Mesothelial cell of epicardium (in vitro differentiated cells): ENCODE results near the gene SH3PXD2B. TPM values are rescaled to one million over a fixed set of nuclear protein-coding genes. Genes with fewer than 3 reads are reported as not detected.
"Not testable (repeated sequence)": the region's sequence is repeated elsewhere in the genome, so short reads cannot be mapped to it uniquely, and the experiment has no call there.

Experiments
- DNase-seq, 2 experiments: peaks; one replicate each; pipeline ENCODE4 v3.0.0; 2021; ENCODE audit warnings: low spot score in 2 of 2; ENCODE audit not compliant: unreplicated experiment in 2 of 2
- H3K27ac Mint-ChIP-seq: 2 replicates; pipeline ENCODE4 v1.8.0; 2021; ENCODE audit warnings: mixed read lengths
- H3K27me3 Mint-ChIP-seq: 2 replicates; pipeline ENCODE4 v1.8.0; 2021; ENCODE audit warnings: low read depth, mixed read lengths
- H3K36me3 Mint-ChIP-seq: 2 replicates; pipeline ENCODE4 v1.8.0; 2021; ENCODE audit warnings: mixed read lengths
- H3K4me1 Mint-ChIP-seq: 2 replicates; pipeline ENCODE4 v1.8.0; 2021; ENCODE audit warnings: mixed read lengths
- H3K4me3 Mint-ChIP-seq: 2 replicates; pipeline ENCODE4 v1.8.0; 2021; ENCODE audit warnings: mild to moderate bottlenecking, moderate library complexity, mixed read lengths
- H3K9me3 Mint-ChIP-seq: 2 replicates; pipeline ENCODE4 v1.8.0; 2021; ENCODE audit warnings: mixed read lengths
- CTCF ChIP-seq: fragments of 200-600 bp; sonication (generic); IDR thresholded peaks from one replicate; pipeline ENCODE4 v1.5.0; 2021; ENCODE audit warnings: antibody characterized with exemption; ENCODE audit not compliant: unreplicated experiment
- total RNA-seq: library from RNA; stranded (reverse); gene quantifications from 3 replicates; pipeline ENCODE4 v1.2.1, GENCODE V29; 2021

SH3PXD2B gene
- total RNA-seq, 1 donor from 2014 or later, result 68.9 TPM

GRCh38 chr5:172404746-172405145 lies 49.6 kb downstream of the SH3PXD2B start:
- H3K9me3 Mint-ChIP-seq, result no peaks in the 10 kb centered on the region
- H3K36me3 Mint-ChIP-seq, result peaks cover 47% of the 10 kb centered on the region

GRCh38 chr5:172403817-172404216 lies 50.5 kb downstream of the SH3PXD2B start:
- no peak overlapping the region for H3K4me3 Mint-ChIP-seq
- no peaks in the 10 kb centered on the region for H3K27me3 Mint-ChIP-seq
- no peaks in the 10 kb centered on the region for H3K9me3 Mint-ChIP-seq
- no peak for TF ChIP-seq CTCF
- peaks cover 13% of the 10 kb centered on the region for H3K4me1 Mint-ChIP-seq
- H3K36me3 Mint-ChIP-seq, result peaks cover 45% of the 10 kb centered on the region
- peak overlapping the region; percentile 97 for H3K27ac Mint-ChIP-seq
- no peak for DNase-seq

More at GRCh38 chr5:172404746-172405145, 49.6 kb downstream of the SH3PXD2B start:
- no peak for DNase-seq
- Mint-ChIP-seq H3K27me3 (no peaks in the 10 kb centered on the region), H3K4me1 (peaks cover 11% of the 10 kb centered on the region), H3K27ac (no peak overlapping the region), H3K4me3 (no peak overlapping the region)
- TF ChIP-seq CTCF, result no peak

- peak overlapping the region; percentile 97 for H3K27ac Mint-ChIP-seq
- H3K4me3 Mint-ChIP-seq, result no peak overlapping the region
- no peak for TF ChIP-seq CTCF
- peaks cover 15% of the 10 kb centered on the region for H3K4me1 Mint-ChIP-seq
- peak; percentile 35 to 52 for DNase-seq
- H3K36me3 Mint-ChIP-seq, result peaks cover 48% of the 10 kb centered on the region
- peaks cover 3% of the 10 kb centered on the region for H3K9me3 Mint-ChIP-seq
- H3K27me3 Mint-ChIP-seq, result no peaks in the 10 kb centered on the region
These were observed 51.0 kb downstream of the SH3PXD2B start for GRCh38 chr5:172403189-172403796.

- Mint-ChIP-seq H3K4me1 (peaks cover 13% of the 10 kb centered on the region), H3K4me3 (no peak overlapping the region), H3K9me3 (peaks cover 7% of the 10 kb centered on the region), H3K27me3 (no peaks in the 10 kb centered on the region), H3K36me3 (peaks cover 55% of the 10 kb centered on the region), H3K27ac (peak overlapping the region; percentile 97)
- DNase-seq, result no peak
- no peak for TF ChIP-seq CTCF
These were observed 51.7 kb downstream of the SH3PXD2B start for GRCh38 chr5:172402531-172403188.

GRCh38 chr5:172402031-172402430 lies 52.3 kb downstream of the SH3PXD2B start:
- H3K4me3 Mint-ChIP-seq, result not testable (repeated sequence)
- H3K27ac Mint-ChIP-seq, result peak overlapping the region; percentile 17

GRCh38 chr5:172399826-172400225 lies 54.5 kb downstream of the SH3PXD2B start:
- H3K27me3 Mint-ChIP-seq, result no peaks in the 10 kb centered on the region
- H3K4me1 Mint-ChIP-seq, result peaks cover 13% of the 10 kb centered on the region
- peaks cover 64% of the 10 kb centered on the region for H3K36me3 Mint-ChIP-seq
- H3K27ac Mint-ChIP-seq, result no peak overlapping the region
- DNase-seq, result no peak
- H3K4me3 Mint-ChIP-seq, result no peak overlapping the region
- H3K9me3 Mint-ChIP-seq, result peaks cover 21% of the 10 kb centered on the region
- TF ChIP-seq CTCF, result no peak

More at GRCh38 chr5:172402031-172402430, 52.3 kb downstream of the SH3PXD2B start:
- not testable (repeated sequence) for H3K27me3 Mint-ChIP-seq, DNase-seq
- Mint-ChIP-seq H3K4me1 (peaks cover 13% of the 10 kb centered on the region), H3K9me3 (peaks cover 12% of the 10 kb centered on the region), H3K36me3 (peaks cover 61% of the 10 kb centered on the region)
